Kidney tubule cell (primary cell): ENCODE data around the gene DUSP19.
A peak's percentile ranks its signal among the peaks of the same experiment; 100 is the strongest.

Source experiments
- DNase-seq: peaks from one replicate; pipeline ENCODE4 v3.0.0-alpha.2; 2018; ENCODE audit warnings: low spot score

The DUSP19 gene

GRCh38 chr2:183125659-183126341 lies 47.3 kb downstream of the DUSP19 start:
- no peak for DNase-seq

GRCh38 chr2:183126635-183127034 lies 48.1 kb downstream of the DUSP19 start:
- peak; percentile 44 for DNase-seq

GRCh38 chr2:183134016-183134415 lies 55.5 kb downstream of the DUSP19 start:
- no peak for DNase-seq

GRCh38 chr2:183148955-183149354 lies 70.4 kb downstream of the DUSP19 start:
- no peak for DNase-seq

GRCh38 chr2:183149489-183149888 lies 70.9 kb downstream of the DUSP19 start:
- DNase-seq = no peak
